GM21786 (cell line): ENCODE data around the gene KDM4C.
"Not testable (repeated sequence)": the region's sequence is repeated elsewhere in the genome, so short reads cannot be mapped to it uniquely, and the experiment has no call there.

ENCODE experiments used
- ATAC-seq: cut with Tn5 transposase; IDR thresholded peaks from one replicate; pipeline ENCODE4 v1.9.1; 2021; ENCODE audit not compliant: unreplicated experiment

KDM4C gene

DNA sequence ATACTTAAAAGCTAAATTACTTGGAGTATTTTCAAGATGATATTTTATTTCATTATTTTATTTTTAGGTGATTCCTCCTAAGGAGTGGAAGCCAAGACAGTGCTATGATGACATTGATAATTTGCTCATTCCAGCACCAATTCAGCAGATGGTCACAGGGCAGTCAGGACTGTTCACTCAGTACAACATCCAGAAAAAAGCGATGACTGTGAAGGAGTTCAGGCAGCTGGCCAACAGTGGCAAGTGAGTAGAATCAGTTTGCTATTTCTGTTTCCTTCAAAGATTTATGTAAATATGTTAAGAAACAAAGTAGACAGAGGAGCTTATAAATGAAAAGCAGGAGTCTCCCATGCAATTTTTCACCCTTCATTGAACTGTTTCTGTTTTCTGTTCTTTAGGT, 47.8 kb downstream of the KDM4C start:
- no peak for ATAC-seq

DNA sequence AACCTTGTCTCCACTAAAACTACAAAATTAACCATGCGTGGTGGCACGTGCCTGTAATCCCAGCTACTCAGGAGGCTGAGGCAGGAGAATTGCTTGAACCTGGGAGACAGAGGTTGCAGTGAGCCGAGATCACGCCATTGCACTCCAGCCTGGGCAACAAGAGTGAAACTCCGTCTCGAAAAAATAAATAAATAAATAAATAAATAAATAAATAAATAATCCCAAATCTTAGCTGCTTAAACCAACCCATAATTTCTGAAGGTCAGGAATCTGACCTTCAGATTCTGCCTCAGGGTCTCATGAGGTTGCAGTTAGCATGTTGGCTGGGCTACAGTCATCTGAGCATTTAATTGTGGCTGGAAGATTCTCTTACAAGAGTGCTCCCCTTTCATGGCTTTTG, 48.5 kb downstream of the KDM4C start:
- not testable (repeated sequence) for ATAC-seq

GRCh38 chr9:6807669-6808068, 49.9 kb downstream of the KDM4C start:
- ATAC-seq: not testable (repeated sequence)

- ATAC-seq: no peak
Measured at GRCh38 chr9:6811436-6811835, 53.7 kb downstream of the KDM4C start.

- ATAC-seq: no peak
Measured at GRCh38 chr9:6816581-6816980, 58.8 kb downstream of the KDM4C start.

DNA sequence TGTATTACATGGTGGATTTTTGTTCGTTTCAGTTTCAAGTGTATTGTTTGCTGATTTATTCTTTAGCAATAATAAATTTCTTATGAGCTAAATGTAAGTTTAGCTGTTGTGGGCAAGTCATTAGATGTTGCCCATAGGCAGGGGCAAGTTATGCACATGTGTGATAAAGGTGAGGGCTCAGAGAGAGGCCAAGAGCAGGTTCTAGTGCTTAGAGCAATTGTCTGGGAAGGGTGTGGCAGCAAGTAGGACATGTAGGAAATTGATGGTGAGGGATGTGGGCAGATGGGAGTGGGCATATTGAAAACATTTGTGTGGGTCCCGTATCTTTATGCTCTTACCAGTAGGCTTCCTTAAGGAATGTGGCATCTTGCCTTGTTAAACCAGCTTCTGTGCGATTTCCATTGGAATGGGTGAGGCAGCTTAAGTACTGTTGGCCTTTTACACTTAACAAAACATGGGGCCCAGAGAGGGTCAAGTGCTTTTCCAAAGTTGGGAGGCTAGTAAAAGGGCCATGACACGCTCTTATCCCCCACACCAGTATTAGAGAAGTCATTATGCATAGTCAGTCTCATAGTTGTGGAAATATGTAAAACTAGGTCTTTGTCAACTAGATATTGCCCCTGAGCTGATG, 60.6 kb downstream of the KDM4C start:
- no peak for ATAC-seq

- no peak for ATAC-seq
Measured at GRCh38 chr9:6819112-6819511, 61.3 kb downstream of the KDM4C start.

- ATAC-seq: no peak
Measured at GRCh38 chr9:6819529-6819928, 61.8 kb downstream of the KDM4C start.

- no peak for ATAC-seq
Measured at GRCh38 chr9:6822696-6823095, 64.9 kb downstream of the KDM4C start.

- peak; percentile 43 for ATAC-seq
Measured at GRCh38 chr9:6827439-6828145, 69.8 kb downstream of the KDM4C start.

- no peak for ATAC-seq
Measured at GRCh38 chr9:6829027-6829426, 71.3 kb downstream of the KDM4C start.

- ATAC-seq: no peak
Measured at GRCh38 chr9:6829536-6829935, 71.8 kb downstream of the KDM4C start.

GRCh38 chr9:6833518-6834192, 75.9 kb downstream of the KDM4C start:
- ATAC-seq: no peak

- no peak for ATAC-seq
Measured at GRCh38 chr9:6834306-6834705, 76.5 kb downstream of the KDM4C start.

GRCh38 chr9:6838158-6838557, 80.4 kb downstream of the KDM4C start:
- ATAC-seq: no peak

DNA sequence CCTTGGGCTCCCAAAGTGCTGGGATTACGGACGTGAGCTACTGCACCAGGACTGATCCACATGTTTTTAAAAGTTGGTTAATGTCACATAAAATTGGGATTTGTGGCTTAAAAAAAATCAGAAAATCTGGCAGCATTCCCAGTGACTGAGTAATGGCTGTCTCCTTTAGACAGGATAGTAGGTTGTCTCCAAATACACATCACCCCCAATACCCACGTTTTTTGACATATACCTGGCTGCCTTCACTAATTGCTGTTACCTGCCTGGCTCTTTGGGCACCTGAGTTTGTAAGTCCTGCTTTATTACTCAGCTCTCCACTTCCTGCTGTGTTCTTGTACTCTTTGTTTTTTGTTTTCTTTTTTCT, 84.8 kb downstream of the KDM4C start:
- no peak for ATAC-seq

GRCh38 chr9:6843742-6844141, 86.0 kb downstream of the KDM4C start:
- ATAC-seq: no peak

- ATAC-seq: no peak
Measured at GRCh38 chr9:6844267-6844666, 86.5 kb downstream of the KDM4C start.

DNA sequence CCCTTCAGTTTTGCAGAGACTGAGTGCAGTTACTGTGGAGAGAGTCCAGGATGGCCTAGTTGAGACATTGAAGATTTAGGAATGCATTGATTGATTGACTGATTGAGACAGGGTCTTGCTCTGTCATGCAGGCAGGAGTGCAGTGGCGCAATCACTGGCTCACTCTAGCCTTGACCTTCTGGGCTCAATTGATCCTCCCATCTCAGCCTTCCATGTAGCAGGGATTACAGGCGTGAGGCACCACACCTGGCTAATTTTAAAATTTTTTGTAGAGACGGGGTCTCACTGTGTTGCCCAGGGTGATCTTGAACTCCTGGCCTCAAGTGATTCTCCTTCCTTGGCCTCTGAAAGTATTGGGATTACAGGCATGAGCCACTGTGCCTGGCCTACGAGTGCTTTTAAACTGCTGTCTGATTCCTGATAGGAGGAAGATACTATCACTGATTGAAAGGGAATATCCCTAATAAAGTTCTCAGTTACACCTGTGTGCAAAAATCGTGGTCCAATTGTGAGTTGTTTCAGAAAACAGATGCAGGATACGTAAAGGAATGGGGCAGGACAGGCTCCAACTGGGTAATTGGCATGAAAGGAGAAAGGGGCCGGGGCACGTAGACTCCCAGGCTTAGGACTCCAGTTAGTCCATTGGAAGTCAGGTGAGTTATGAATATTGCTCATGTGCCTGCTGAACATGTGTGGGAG, 87.5 kb downstream of the KDM4C start:
- ATAC-seq: no peak

DNA sequence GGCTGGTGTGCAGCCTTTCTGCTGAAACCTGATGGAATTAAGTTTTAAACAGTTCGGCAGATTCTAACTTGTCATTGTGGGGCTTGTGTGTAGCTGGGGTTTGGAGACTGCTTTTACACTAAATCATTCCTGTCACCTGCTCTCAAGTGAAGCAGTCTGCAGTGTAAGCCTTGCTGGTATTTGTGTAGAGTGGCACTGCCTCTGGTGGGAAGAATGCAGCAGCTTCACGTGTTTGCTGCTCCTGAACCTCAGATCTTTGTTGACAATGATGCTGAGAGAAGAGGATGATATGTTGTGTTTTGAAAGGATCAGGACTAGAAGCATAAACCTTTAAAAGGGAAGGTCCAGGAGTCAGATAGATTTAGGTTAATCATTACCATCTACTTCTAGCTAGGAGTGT, 88.1 kb downstream of the KDM4C start:
- ATAC-seq: no peak

GRCh38 chr9:6852243-6852963, 94.6 kb downstream of the KDM4C start:
- ATAC-seq: no peak
